K562 (cell line): ENCODE results near the gene TRIM38. TPM values are rescaled to one million over a fixed set of nuclear protein-coding genes. Genes with fewer than 3 reads are reported as not detected.

ENCODE experiments used
- CBX8 ChIP-seq: fragments of 200-600 bp; sonication (generic); IDR thresholded peaks from 2 replicates; pipeline ENCODE4 v1.6.1; 2012; ENCODE audit warnings: borderline replicate concordance, mixed run types, low read depth, mild to moderate bottlenecking, moderate library complexity, mixed read lengths, low read length, control low read depth, inconsistent platforms; ENCODE audit not compliant: poor library complexity, severe bottlenecking; ENCODE audit errors: extremely low read depth
- CC2D1A ChIP-seq: fragments of 450-650 bp; IDR thresholded peaks from 2 replicates; pipeline ENCODE4 v1.6.1; 2017; ENCODE audit warnings: mild to moderate bottlenecking
- CTBP1 ChIP-seq: fragments of 450-650 bp; IDR thresholded peaks from 2 replicates; pipeline ENCODE4 v1.6.1; 2016; ENCODE audit warnings: borderline replicate concordance
- FOXJ3 ChIP-seq: sonication (generic); formaldehyde crosslinking; IDR thresholded peaks from 2 replicates; pipeline ENCODE4 v1.4.0; 2020; ENCODE audit warnings: mild to moderate bottlenecking, missing genetic modification reagents
- IFI16 ChIP-seq: fragments of 250-450 bp; sonication (Bioruptor Pico); IDR thresholded peaks from 2 replicates; pipeline ENCODE4 v2.1.2; 2022; ENCODE audit warnings: mild to moderate bottlenecking, inconsistent platforms
- NR3C1 ChIP-seq: sonication (generic); formaldehyde crosslinking; IDR thresholded peaks from 2 replicates; pipeline ENCODE4 v1.8.1; 2022; ENCODE audit warnings: missing genetic modification reagents
- PML ChIP-seq: IDR thresholded peaks from 2 replicates; pipeline ENCODE4 v1.6.1; 2012; ENCODE audit warnings: low read length, inconsistent platforms
- RBM22 ChIP-seq: fragments of 200-400 bp; formaldehyde crosslinking; IDR thresholded peaks from 2 replicates; pipeline ENCODE4 v1.6.1; 2018; ENCODE audit warnings: low read length, low read depth; ENCODE audit not compliant: poor library complexity, severe bottlenecking
- TAF7 ChIP-seq: fragments of 450-650 bp; IDR thresholded peaks from 2 replicates; pipeline ENCODE4 v1.6.1; 2016; ENCODE audit warnings: missing genetic modification characterization, missing compliant biosample characterization
- TCF7 ChIP-seq: sonication (generic); IDR thresholded peaks from 2 replicates; pipeline ENCODE4 v1.6.1; 2016; ENCODE audit warnings: antibody characterized with exemption, borderline replicate concordance
- TSC22D4 ChIP-seq: fragments of 450-650 bp; IDR thresholded peaks from 2 replicates; pipeline ENCODE4 v1.6.1; 2016; ENCODE audit warnings: missing genetic modification characterization, missing biosample characterization, control low read depth
- XRCC5 ChIP-seq: fragments of 200-400 bp; formaldehyde crosslinking; IDR thresholded peaks from 2 replicates; pipeline ENCODE4 v1.6.1; 2017; ENCODE audit warnings: low read depth, mild to moderate bottlenecking, low read length
- ZNF143 ChIP-seq: sonication (generic); formaldehyde crosslinking; IDR thresholded peaks from 2 replicates; pipeline ENCODE4 v1.9.0; 2022; ENCODE audit warnings: mild to moderate bottlenecking, missing genetic modification reagents
- ZNF175 ChIP-seq: fragments of 200-800 bp; sonication (Bioruptor generic); IDR thresholded peaks from 2 replicates; pipeline ENCODE4 v1.6.1; 2016; ENCODE audit warnings: low read depth, mild to moderate bottlenecking, missing genetic modification characterization, missing compliant biosample characterization
- ZNF24 ChIP-seq: fragments of 450-650 bp; IDR thresholded peaks from 2 replicates; pipeline ENCODE4 v1.6.1; 2016
- ZNF717 ChIP-seq: fragments of 250-450 bp; sonication (Bioruptor Pico); IDR thresholded peaks from 2 replicates; pipeline ENCODE4 v1.5.0; 2021
- ZZZ3 ChIP-seq: fragments of 450-650 bp; IDR thresholded peaks from 2 replicates; pipeline ENCODE4 v1.6.1; 2016; ENCODE audit warnings: antibody characterized with exemption, mild to moderate bottlenecking, moderate library complexity
- polyA plus RNA-seq, 8 experiments: library from polyadenylated mRNA; depleted of rRNA in 4 of 8; stranded (reverse) in 5 of 8; unstranded in 3 of 8; fragments of >200 nt; fragmentation: Nextera tagmentation in 2 of 8; fragmentation: Illumina TruSeq in 1 of 8; extraction: Ambion mirVana in 2 of 8; extraction: Trizol in 1 of 8; gene quantifications; 2 replicates each; pipeline versions ENCODE4 v1.2.1 to v1.2.3, GENCODE V29; 2011 to 2014; ENCODE audit warnings: inconsistent platforms in 1 of 8, missing spikeins in 1 of 8
- total RNA-seq, 7 experiments: library from RNA; depleted of rRNA in 6 of 7; stranded (reverse); fragments of >200 nt in 6 of 7; fragmentation: Illumina TruSeq in 2 of 7; extraction: Trizol in 2 of 7; gene quantifications; 2 replicates each; pipeline versions ENCODE4 v1.2.1 to v1.2.3, GENCODE V29; 2011 to 2021; ENCODE audit warnings: low replicate concordance in 1 of 7
- TF ChIP-seq, protein P1 (sequence below): fragments of 450-650 bp; IDR thresholded peaks from 2 replicates; pipeline ENCODE4 v1.6.1; 2017; ENCODE audit warnings: mild to moderate bottlenecking, moderate library complexity
- TF ChIP-seq, protein P2 (sequence below): IDR thresholded peaks from 3 replicates; pipeline ENCODE4 v1.6.1; 2011; ENCODE audit warnings: borderline replicate concordance, mild to moderate bottlenecking, moderate library complexity; ENCODE audit not compliant: insufficient read length; ENCODE audit errors: extremely low read depth
- TF ChIP-seq, protein P3 (sequence below): sonication (generic); formaldehyde crosslinking; IDR thresholded peaks from 2 replicates; pipeline ENCODE4 v1.8.0; 2022; ENCODE audit warnings: mild to moderate bottlenecking, missing genetic modification reagents, borderline replicate concordance

TRIM38 gene
- total and polyA plus RNA-seq, 9 of the 15 experiments (the other 6 are each of a cell fraction or from before 2014, with no cell fraction given), result 1.7 to 6.7 (median 6.3) TPM

- no peak for TF ChIP-seq FOXJ3 (CRISPR knock-in tag)
- no peak for TF ChIP-seq ZZZ3
- TF ChIP-seq NR3C1 (CRISPR knock-in tag), result no peak
- no peak; the same call in 1 of the 2 replicates for TF ChIP-seq PML
- 0 out of 2 replicates have a peak, but pooled peaks have one; percentile 22 for TF ChIP-seq ZNF143 (CRISPR knock-in tag)
- no peak for TF ChIP-seq RBM22
- no peak for TF ChIP-seq ZNF175 (CRISPR knock-in tag)
- TF ChIP-seq ZNF24, result no peak
- TF ChIP-seq, protein P1, sequence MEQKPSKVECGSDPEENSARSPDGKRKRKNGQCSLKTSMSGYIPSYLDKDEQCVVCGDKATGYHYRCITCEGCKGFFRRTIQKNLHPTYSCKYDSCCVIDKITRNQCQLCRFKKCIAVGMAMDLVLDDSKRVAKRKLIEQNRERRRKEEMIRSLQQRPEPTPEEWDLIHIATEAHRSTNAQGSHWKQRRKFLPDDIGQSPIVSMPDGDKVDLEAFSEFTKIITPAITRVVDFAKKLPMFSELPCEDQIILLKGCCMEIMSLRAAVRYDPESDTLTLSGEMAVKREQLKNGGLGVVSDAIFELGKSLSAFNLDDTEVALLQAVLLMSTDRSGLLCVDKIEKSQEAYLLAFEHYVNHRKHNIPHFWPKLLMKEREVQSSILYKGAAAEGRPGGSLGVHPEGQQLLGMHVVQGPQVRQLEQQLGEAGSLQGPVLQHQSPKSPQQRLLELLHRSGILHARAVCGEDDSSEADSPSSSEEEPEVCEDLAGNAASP, result no peak
- no peak for TF ChIP-seq TAF7 (tag)
- TF ChIP-seq XRCC5, result no peak
- TF ChIP-seq, protein P2, sequence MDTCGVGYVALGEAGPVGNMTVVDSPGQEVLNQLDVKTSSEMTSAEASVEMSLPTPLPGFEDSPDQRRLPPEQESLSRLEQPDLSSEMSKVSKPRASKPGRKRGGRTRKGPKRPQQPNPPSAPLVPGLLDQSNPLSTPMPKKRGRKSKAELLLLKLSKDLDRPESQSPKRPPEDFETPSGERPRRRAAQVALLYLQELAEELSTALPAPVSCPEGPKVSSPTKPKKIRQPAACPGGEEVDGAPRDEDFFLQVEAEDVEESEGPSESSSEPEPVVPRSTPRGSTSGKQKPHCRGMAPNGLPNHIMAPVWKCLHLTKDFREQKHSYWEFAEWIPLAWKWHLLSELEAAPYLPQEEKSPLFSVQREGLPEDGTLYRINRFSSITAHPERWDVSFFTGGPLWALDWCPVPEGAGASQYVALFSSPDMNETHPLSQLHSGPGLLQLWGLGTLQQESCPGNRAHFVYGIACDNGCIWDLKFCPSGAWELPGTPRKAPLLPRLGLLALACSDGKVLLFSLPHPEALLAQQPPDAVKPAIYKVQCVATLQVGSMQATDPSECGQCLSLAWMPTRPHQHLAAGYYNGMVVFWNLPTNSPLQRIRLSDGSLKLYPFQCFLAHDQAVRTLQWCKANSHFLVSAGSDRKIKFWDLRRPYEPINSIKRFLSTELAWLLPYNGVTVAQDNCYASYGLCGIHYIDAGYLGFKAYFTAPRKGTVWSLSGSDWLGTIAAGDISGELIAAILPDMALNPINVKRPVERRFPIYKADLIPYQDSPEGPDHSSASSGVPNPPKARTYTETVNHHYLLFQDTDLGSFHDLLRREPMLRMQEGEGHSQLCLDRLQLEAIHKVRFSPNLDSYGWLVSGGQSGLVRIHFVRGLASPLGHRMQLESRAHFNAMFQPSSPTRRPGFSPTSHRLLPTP, result no peak
- TF ChIP-seq, protein P3, sequence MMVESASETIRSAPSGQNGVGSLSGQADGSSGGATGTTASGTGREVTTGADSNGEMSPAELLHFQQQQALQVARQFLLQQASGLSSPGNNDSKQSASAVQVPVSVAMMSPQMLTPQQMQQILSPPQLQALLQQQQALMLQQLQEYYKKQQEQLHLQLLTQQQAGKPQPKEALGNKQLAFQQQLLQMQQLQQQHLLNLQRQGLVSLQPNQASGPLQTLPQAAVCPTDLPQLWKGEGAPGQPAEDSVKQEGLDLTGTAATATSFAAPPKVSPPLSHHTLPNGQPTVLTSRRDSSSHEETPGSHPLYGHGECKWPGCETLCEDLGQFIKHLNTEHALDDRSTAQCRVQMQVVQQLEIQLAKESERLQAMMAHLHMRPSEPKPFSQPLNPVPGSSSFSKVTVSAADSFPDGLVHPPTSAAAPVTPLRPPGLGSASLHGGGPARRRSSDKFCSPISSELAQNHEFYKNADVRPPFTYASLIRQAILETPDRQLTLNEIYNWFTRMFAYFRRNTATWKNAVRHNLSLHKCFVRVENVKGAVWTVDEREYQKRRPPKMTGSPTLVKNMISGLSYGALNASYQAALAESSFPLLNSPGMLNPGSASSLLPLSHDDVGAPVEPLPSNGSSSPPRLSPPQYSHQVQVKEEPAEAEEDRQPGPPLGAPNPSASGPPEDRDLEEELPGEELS (CRISPR knock-in tag), result no peak
- 0 out of 2 replicates have a peak, but pooled peaks have one; percentile 42 for TF ChIP-seq TSC22D4 (tag)
- TF ChIP-seq CTBP1, result 0 out of 2 replicates have a peak, but pooled peaks have one; percentile 32
- no peak for TF ChIP-seq IFI16
- TF ChIP-seq CBX8, result no peak
- no peak for TF ChIP-seq CC2D1A
- TF ChIP-seq ZNF717 (CRISPR knock-in tag), result no peak
- no peak for TF ChIP-seq TCF7
These were observed 66.4 kb downstream of the TRIM38 start (continued) for GRCh38 chr6:26028746-26029569.
